ENCODE data around the gene IGBP1. TPM values are rescaled to one million over a fixed set of nuclear protein-coding genes. Genes with fewer than 3 reads are reported as not detected.

Gene IGBP1
- polyA plus RNA-seq, 1 of the 3 experiments (the other 2 are of a cell fraction) = 49.4 TPM

- POLR2A ChIA-PET = no interaction called here
- H3K27ac ChIP-seq (ENCODE audit: low read depth in 2 of 2, low read length in 1 of 2) = no peak overlapping the region
- H3K4me1 ChIP-seq (ENCODE audit: control insufficient read depth in 1 of 2, insufficient read depth in 2 of 2, low read depth in 1 of 2, low read length in 1 of 2) = no peaks in the 10 kb centered on the region
- no peaks in the 10 kb centered on the region for H3K9me2 ChIP-seq
- CTCF ChIA-PET = interaction anchor here (1.9 kb wide), 1 partner anchor 59 kb away, joined by 6 read pairs; no protein-coding TSS in a partner anchor
- H3F3A ChIP-seq (replicated peaks; ENCODE audit: insufficient read depth) = no peaks in the 10 kb centered on the region
- H3K9ac ChIP-seq = no peak overlapping the region
- no peaks in the 10 kb centered on the region for H3K9me3 ChIP-seq
- H3K4me3 ChIP-seq (ENCODE audit: low read depth in 2 of 2, low read length in 1 of 2) = no peak overlapping the region
- no peak overlapping the region for H2AFZ ChIP-seq (ENCODE audit: low read depth)
- H4K20me1 ChIP-seq (ENCODE audit: insufficient read depth) = no peaks in the 10 kb centered on the region
- TF ChIP-seq IRF3 (IDR thresholded peaks at IDR 0.05; ENCODE audit: low read depth, low read length) = no peak
- TF ChIP-seq SMC3 (IDR thresholded peaks at IDR 0.05; ENCODE audit: low read depth, low read length) = no peak
- no peak for TF ChIP-seq NFIC (IDR thresholded peaks at IDR 0.05; ENCODE audit: borderline replicate concordance)
- no peak for TF ChIP-seq TAF1 (IDR thresholded peaks at IDR 0.05; ENCODE audit: borderline replicate concordance, low read depth, low read length)
- TF ChIP-seq MAX (IDR thresholded peaks at IDR 0.05; ENCODE audit: low read depth) = no peak
- TF ChIP-seq ELF1 (IDR thresholded peaks at IDR 0.05) = no peak
- no peak for TF ChIP-seq FOXM1 (IDR thresholded peaks at IDR 0.05; ENCODE audit: low read depth)
- no peak for TF ChIP-seq ZBTB33 (IDR thresholded peaks at IDR 0.05; ENCODE audit: borderline replicate concordance, low read depth)
- no peak for TF ChIP-seq JUND (IDR thresholded peaks at IDR 0.05)
- no peak for TF ChIP-seq PBX3 (IDR thresholded peaks at IDR 0.05)
- TF ChIP-seq EP300 (IDR thresholded peaks at IDR 0.05; ENCODE audit: borderline replicate concordance in 1 of 2, low read depth in 1 of 2, low read length in 1 of 2) = no peak
- TF ChIP-seq TCF12 (IDR thresholded peaks at IDR 0.05) = no peak
- TF ChIP-seq RXRA (IDR thresholded peaks at IDR 0.05; ENCODE audit: borderline replicate concordance, low read depth) = no peak
- TF ChIP-seq GATA2 (CRISPR knock-in tag; IDR thresholded peaks at IDR 0.05) = no peak
- no peak for TF ChIP-seq CHD2 (IDR thresholded peaks at IDR 0.05; ENCODE audit: low read length, partially characterized antibody)
- no peak for TF ChIP-seq RCOR1 (IDR thresholded peaks at IDR 0.05; ENCODE audit: low read length)
- no peak for TF ChIP-seq NRF1 (IDR thresholded peaks at IDR 0.05; ENCODE audit: low read depth, low read length)
- no peak for TF ChIP-seq USF2 (IDR thresholded peaks at IDR 0.05; ENCODE audit: borderline replicate concordance, low read depth, low read length)
- no peak overlapping the region for H3K4me2 ChIP-seq
- no peaks in the 10 kb centered on the region for H3K36me3 ChIP-seq (replicated peaks in 1 of 2; ENCODE audit: control insufficient read depth in 1 of 2, insufficient read depth in 2 of 2, low read length in 1 of 2)
- no peak for DNase-seq
- WGBS (ENCODE audit: low lambda C conversion rate) = 25% methylated on average over 4 of the region's 4 CpGs
- H3K27me3 ChIP-seq (ENCODE audit: insufficient read depth) = peaks cover 3% of the 10 kb centered on the region
- no peaks in the 10 kb centered on the region for H3K79me2 ChIP-seq (ENCODE audit: insufficient read depth)
Measured at GRCh38 chrX:70092247-70092646, 41.0 kb upstream of the IGBP1 start.
